ENCODE data around the gene CCDC51.

DNA sequence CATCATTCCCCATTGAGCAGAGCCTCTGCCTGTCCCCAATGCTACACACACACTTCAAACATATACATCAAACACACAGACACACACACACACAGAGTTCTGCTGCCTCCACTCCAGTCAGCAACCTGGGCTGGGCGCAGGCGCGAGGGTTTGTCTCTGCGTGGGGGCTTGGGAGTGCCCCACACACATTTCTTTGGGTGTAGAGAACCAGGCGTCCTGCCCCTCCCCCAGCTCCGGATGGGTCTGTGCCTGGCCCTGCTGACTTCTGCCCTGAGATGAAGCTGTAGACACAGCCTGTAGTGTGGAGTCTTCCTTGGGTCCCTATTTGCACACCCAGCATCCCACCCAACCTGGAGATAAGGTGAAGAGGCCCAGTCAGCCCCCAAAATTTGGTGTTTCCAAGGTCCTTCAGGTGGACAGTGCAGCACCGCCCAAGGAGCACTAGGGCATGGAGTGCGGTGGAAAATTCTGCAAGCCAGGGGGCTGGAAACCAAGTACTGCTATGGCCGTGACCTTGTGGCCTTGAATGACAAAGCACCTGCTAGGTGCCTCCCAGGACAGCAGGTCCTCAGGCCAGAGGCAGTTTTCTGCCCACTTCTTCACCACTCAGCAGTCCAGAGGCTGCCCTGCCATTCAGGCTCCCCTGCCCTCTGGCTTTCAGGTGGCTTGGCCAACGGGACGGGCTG, 41.1 kb downstream of the CCDC51 start:
- no peak for TF ChIP-seq POLR2A (IDR thresholded peaks at IDR 0.05)
- TF ChIP-seq, protein P1, sequence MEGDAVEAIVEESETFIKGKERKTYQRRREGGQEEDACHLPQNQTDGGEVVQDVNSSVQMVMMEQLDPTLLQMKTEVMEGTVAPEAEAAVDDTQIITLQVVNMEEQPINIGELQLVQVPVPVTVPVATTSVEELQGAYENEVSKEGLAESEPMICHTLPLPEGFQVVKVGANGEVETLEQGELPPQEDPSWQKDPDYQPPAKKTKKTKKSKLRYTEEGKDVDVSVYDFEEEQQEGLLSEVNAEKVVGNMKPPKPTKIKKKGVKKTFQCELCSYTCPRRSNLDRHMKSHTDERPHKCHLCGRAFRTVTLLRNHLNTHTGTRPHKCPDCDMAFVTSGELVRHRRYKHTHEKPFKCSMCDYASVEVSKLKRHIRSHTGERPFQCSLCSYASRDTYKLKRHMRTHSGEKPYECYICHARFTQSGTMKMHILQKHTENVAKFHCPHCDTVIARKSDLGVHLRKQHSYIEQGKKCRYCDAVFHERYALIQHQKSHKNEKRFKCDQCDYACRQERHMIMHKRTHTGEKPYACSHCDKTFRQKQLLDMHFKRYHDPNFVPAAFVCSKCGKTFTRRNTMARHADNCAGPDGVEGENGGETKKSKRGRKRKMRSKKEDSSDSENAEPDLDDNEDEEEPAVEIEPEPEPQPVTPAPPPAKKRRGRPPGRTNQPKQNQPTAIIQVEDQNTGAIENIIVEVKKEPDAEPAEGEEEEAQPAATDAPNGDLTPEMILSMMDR (IDR thresholded peaks at IDR 0.05), result no peak

Data from uterus (tissue), 2 donors.